EL (cell line): ENCODE results near the gene CYSLTR2.

Source experiments
- DNase-seq: peaks from one replicate; pipeline ENCODE4 v3.0.0-alpha.2; 2016

Gene CYSLTR2

GRCh38 chr13:48653472-48653939 is at the start of gene CYSLTR2:
Gene CYSLTR2, plus strand, starts transcription at chr13:48653929. Its CDS starts 52,889 bp downstream, at chr13:48706818.
- DNase-seq = peak; percentile 33

GRCh38 chr13:48615049-48615448 is 38.7 kb upstream of the CYSLTR2 start:
- no peak for DNase-seq

- no peak for DNase-seq
Measured at GRCh38 chr13:48618937-48619336, 34.8 kb upstream of the CYSLTR2 start.

GRCh38 chr13:48621056-48621455 is 32.7 kb upstream of the CYSLTR2 start:
- no peak for DNase-seq

- no peak for DNase-seq
Measured at GRCh38 chr13:48624016-48624415, 29.7 kb upstream of the CYSLTR2 start.

- no peak for DNase-seq
Measured at GRCh38 chr13:48624858-48625257, 28.9 kb upstream of the CYSLTR2 start.

GRCh38 chr13:48625413-48626076 is 28.2 kb upstream of the CYSLTR2 start:
- no peak for DNase-seq

- DNase-seq = no peak
Measured at GRCh38 chr13:48626077-48626449, 27.7 kb upstream of the CYSLTR2 start.

- DNase-seq = no peak
Measured at GRCh38 chr13:48626726-48627451, 26.8 kb upstream of the CYSLTR2 start.

GRCh38 chr13:48629277-48629676 is 24.5 kb upstream of the CYSLTR2 start:
- no peak for DNase-seq

GRCh38 chr13:48630291-48630690 is 23.4 kb upstream of the CYSLTR2 start:
- no peak for DNase-seq

GRCh38 chr13:48630773-48631172 is 23.0 kb upstream of the CYSLTR2 start:
- no peak for DNase-seq

- no peak for DNase-seq
Measured at GRCh38 chr13:48631441-48631840, 22.3 kb upstream of the CYSLTR2 start.

- no peak for DNase-seq
Measured at GRCh38 chr13:48633700-48634099, 20.0 kb upstream of the CYSLTR2 start.

- DNase-seq = no peak
Measured at GRCh38 chr13:48634636-48635035, 19.1 kb upstream of the CYSLTR2 start.

- no peak for DNase-seq
Measured at GRCh38 chr13:48635478-48635877, 18.3 kb upstream of the CYSLTR2 start.

- peak; percentile 47 for DNase-seq
Measured at GRCh38 chr13:48636550-48636949, 17.2 kb upstream of the CYSLTR2 start.

GRCh38 chr13:48637601-48638000 is 16.1 kb upstream of the CYSLTR2 start:
- no peak for DNase-seq

GRCh38 chr13:48640767-48641166 is 13.0 kb upstream of the CYSLTR2 start:
- no peak for DNase-seq

GRCh38 chr13:48641404-48641803 is 12.3 kb upstream of the CYSLTR2 start:
- no peak for DNase-seq

GRCh38 chr13:48642061-48642460 is 11.7 kb upstream of the CYSLTR2 start:
- no peak for DNase-seq

GRCh38 chr13:48643159-48643558 is 10.6 kb upstream of the CYSLTR2 start:
- DNase-seq = no peak

- DNase-seq = no peak
Measured at GRCh38 chr13:48644141-48644540, 9.6 kb upstream of the CYSLTR2 start.

- no peak for DNase-seq
Measured at GRCh38 chr13:48644951-48645350, 8.8 kb upstream of the CYSLTR2 start.

- no peak for DNase-seq
Measured at GRCh38 chr13:48645845-48646244, 7.9 kb upstream of the CYSLTR2 start.
